HG03045 (cell line): ENCODE data around the gene PRR5L.

Source experiments
- ATAC-seq: cut with Tn5 transposase; IDR thresholded peaks from one replicate; pipeline ENCODE4 v1.9.1; 2021; ENCODE audit warnings: mild to moderate bottlenecking, moderate library complexity; ENCODE audit not compliant: unreplicated experiment

PRR5L gene

GRCh38 chr11:36399236-36399635, 103.1 kb downstream of the PRR5L start:
- no peak for ATAC-seq

- no peak for ATAC-seq
Observed at GRCh38 chr11:36399745-36400144, 103.7 kb downstream of the PRR5L start.

- no peak for ATAC-seq
Observed at GRCh38 chr11:36400766-36401455, 104.8 kb downstream of the PRR5L start.

GRCh38 chr11:36402568-36403170, 106.6 kb downstream of the PRR5L start:
- ATAC-seq: no peak

GRCh38 chr11:36403661-36404060, 107.6 kb downstream of the PRR5L start:
- no peak for ATAC-seq

GRCh38 chr11:36404831-36405230, 108.7 kb downstream of the PRR5L start:
- ATAC-seq: no peak

GRCh38 chr11:36405585-36406367, 109.7 kb downstream of the PRR5L start:
- no peak for ATAC-seq

GRCh38 chr11:36407356-36407755, 111.3 kb downstream of the PRR5L start:
- ATAC-seq: no peak

- no peak for ATAC-seq
Observed at GRCh38 chr11:36408498-36409136, 112.5 kb downstream of the PRR5L start.

- no peak for ATAC-seq
Observed at GRCh38 chr11:36409152-36409816, 113.2 kb downstream of the PRR5L start.

- ATAC-seq: peak; percentile 53
Observed at GRCh38 chr11:36411202-36411640, 115.1 kb downstream of the PRR5L start.

- no peak for ATAC-seq
Observed at GRCh38 chr11:36412781-36413383, 116.8 kb downstream of the PRR5L start.

- ATAC-seq: no peak
Observed at GRCh38 chr11:36417154-36417553, 121.1 kb downstream of the PRR5L start.

- ATAC-seq: no peak
Observed at GRCh38 chr11:36419791-36420424, 123.8 kb downstream of the PRR5L start.

GRCh38 chr11:36421546-36422155, 125.6 kb downstream of the PRR5L start:
- no peak for ATAC-seq

- no peak for ATAC-seq
Observed at GRCh38 chr11:36425561-36426081, 129.5 kb downstream of the PRR5L start.

GRCh38 chr11:36426226-36426848, 130.2 kb downstream of the PRR5L start:
- no peak for ATAC-seq

- ATAC-seq: no peak
Observed at GRCh38 chr11:36427079-36427478, 131.0 kb downstream of the PRR5L start.

GRCh38 chr11:36427876-36428275, 131.8 kb downstream of the PRR5L start:
- no peak for ATAC-seq
